GM19351 (cell line): ENCODE data around the gene IRAK1.

Experiments used
- ATAC-seq: cut with Tn5 transposase; IDR thresholded peaks from one replicate; pipeline ENCODE4 v1.9.1; 2021; ENCODE audit warnings: mild to moderate bottlenecking, moderate library complexity; ENCODE audit not compliant: unreplicated experiment

IRAK1 gene

DNA sequence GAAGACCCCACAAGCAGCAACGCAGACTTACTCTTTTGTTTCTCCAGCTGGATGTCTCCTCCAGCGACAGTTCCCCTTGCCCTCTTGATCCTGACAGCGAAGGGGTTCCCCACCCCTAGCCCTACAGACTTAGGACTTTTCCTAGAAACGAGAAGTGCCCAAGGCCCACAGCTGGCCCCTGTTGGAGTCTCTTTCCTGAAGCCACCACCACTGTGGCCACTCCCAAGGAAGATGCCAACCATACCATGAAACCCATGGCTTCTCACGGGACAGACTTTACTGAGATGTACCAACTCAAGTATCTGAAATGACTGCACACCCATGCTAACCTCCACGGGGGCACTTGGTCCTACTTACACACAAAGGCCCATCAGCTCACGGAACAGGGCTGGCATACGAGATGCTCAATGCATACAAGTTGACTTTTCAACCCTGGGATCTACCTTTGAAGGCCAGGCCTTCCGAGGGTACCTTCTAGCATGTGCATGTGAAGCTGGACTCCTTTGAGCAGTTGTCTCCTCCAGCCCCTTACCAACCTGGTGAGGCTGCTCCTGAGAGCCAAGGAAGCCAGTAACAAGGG is 924 bp upstream of the IRAK1 start:
- ATAC-seq = peak; percentile 5

GRCh38 chrX:154019061-154019621 is 561 bp downstream of the IRAK1 start:
- no peak for ATAC-seq

DNA sequence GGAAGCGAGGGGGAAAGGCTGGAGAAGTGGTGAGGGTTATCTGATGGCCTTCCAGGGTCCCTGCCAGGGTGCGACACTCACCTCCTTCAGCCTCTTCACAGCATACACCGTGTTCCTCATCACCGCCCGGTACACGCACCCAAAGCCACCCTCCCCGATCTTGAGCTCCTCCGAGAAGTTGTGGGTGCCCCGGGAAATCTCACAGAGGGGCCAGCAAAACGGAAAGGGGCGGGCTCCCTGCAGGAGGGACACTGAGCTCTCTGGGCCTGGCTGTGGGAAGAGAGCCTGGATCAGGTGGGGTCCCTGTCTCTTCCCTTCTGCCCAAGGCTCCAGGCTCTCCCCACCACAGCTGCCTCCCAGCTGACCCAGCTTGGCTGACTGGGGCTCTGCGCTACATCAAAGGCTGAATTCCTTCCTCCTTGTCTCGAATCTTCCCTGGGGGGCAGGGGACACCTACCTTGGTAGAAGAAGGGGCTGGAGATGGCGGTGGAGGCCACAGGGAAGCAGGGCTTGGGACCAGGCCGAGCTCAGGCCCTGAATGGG is 1.1 kb downstream of the IRAK1 start:
- no peak for ATAC-seq

DNA sequence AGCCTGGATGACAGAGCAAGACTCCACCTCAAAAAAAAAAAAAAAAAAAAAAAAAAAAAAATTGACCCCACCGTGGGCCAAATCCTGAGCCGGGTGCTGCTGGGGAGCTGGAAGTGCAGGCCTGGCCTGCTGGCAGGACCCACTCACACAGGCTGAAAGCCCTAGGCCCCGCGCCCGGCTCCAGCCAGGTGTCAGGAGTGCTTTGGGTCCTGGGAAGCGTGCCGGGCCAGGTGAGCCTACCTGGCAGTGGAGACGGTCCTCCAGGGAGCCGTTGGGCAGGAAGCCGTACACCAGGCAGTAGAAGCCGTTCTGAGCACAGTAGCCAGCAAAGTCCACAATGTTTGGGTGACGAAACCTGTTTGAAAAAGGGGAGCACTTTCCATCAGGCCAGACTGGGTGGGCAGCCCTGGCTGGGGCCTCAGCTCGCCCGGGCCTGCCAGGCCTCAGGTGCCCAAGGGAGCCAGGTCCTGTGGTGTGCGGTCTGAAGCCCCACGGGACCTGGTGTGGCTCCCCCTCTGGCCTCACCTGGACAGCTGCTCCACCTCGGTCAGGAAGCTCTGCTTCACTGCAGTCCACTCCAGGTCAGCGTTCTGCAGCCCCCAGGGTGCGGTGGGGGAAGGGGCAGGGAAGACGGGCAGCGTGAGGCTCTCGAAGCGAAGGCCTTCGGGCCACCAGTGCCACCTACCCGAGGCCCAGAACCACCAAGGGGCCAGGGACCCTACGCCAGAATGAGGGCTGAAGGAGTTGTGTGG is 1.8 kb downstream of the IRAK1 start:
- no peak for ATAC-seq

- ATAC-seq = no peak
Observed at GRCh38 chrX:154016366-154017076, 3.2 kb downstream of the IRAK1 start.

- ATAC-seq = no peak
Observed at GRCh38 chrX:154015581-154016264, 4.0 kb downstream of the IRAK1 start.

- no peak for ATAC-seq
Observed at GRCh38 chrX:154014429-154015380, 5.0 kb downstream of the IRAK1 start.

DNA sequence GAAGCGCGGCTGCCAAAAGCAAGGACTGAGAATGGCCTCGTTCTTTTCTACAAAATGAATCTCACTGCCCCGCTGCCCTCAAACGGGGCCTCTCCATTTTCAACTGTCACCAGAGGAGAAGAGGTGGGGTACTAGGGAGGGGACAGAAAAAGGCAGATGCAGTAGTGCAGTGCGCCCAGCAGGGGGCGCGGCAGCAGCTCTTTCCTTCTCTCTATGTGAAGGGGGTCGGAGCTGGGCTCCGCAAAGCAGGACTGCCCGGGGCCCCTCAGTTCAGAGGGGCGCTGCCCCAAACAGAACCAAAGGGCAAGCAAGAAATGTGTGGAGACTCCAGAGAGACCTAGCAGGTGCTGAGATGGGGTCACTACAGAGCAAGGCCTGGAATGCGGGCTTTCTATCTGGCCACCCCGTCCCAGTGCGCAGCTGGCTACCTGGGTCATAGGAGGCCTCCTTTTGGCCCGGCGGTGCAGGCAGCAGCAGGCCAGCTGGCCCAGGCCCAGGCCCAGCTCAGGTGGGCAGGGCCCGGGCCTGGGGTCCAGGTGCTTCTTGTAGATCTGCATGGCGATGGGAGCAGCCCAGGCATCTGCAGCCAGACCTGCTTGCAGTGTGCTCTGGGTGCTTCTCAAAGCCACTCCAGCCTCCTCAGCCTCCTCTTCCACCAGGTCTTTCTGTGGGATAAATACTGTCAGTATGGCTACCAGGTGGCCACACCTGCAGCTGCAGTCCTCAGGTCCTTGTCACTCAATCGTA is 5.9 kb downstream of the IRAK1 start:
- ATAC-seq = peak; percentile 67

DNA sequence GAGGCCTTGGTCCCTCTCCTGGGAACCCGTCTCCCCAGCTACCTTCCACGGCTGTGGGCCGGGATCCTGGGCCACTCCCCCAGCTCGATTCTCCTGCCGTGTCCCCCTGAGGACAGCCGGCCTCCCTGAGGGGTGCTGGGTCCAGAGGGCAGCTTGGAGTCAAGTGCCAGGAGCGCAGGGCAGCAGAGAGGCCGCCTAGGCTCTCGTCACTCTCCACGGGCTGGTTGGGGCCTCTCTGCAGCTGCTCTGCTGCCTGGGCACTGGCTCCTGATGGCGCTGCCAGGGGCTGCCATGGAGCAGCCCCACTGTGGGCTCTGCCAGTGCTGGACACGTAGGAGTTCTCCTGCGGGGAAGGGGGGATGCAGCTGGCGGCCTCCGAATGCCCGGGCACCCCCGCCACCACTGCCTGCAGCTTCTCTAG is 6.7 kb downstream of the IRAK1 start:
- no peak for ATAC-seq

GRCh38 chrX:154012336-154012991 is 7.2 kb downstream of the IRAK1 start:
- ATAC-seq = no peak

GRCh38 chrX:154011376-154012335 is 8.0 kb downstream of the IRAK1 start:
- ATAC-seq = no peak

DNA sequence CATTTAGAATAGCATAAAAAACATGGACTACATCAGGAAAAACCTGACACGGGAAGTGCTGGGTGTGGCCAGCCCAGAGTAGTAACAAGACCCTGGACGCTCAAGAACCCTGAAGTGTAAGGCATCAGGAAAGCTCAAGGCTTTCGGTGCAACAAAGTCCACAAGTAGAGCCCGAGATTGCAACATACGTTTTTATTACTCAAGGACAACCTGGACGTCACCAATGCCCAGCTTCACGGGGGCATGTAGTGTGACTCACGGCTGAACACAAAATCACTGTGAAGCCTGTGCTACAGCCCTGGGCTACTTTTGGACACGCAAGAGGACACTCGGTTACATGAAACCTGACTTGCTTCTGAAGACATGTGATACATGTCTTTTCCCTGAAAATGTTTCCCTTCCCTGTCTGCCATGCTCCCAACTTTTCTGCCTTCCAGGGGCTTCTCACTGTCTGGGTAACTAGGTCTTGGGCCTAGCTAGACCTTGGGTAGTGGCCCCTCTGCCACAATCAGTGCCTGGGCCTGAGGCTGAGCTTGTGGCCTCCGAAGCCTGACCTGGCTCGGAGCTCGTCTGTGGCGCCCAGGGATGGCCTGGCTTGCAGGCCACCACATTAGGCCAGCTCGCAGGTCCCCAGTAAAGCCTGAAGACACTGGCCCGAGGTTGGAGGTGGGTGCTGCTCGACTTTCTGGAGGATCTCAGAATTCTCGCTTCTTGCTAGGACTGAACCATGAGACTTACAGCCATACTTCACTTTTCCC is 9.2 kb downstream of the IRAK1 start:
- no peak for ATAC-seq

DNA sequence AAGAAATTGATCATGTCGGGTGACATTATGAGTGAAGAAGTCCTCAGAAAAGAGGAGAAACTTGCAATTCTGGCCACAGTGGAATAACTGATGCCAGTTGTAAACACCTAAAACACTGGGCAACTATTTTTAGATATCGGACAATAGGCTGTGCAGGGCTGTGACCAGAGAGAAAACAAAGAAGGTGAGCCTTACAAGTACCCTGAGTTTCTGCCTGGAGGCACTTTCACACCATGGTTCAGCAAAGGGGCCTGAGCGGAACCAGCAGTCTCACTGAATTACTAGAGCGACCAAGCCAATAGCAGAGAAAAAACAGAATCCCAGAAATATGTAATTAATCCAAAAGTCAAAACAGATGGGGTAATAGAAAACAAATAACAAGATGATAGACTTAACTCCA is 11.2 kb downstream of the IRAK1 start:
- ATAC-seq = no peak

DNA sequence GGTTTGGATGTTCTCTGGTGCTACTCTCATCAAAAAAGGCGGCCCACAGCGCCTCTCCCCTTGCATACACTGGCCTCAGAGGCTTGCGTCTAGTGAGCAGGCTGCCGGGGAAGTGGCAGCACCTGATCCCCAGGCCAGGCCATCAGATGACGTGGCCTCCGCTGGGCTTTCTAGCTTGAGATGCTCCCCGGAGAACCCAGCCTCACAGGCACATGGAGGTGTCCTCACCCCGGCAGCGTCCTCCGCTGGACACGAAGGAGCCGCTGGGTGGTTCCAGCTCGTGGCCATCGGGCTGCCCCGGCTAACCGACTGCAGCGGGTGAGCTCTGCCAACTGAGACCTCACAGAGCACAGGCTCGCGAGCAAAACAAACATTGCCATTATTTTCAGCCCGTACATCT is 12.8 kb downstream of the IRAK1 start:
- ATAC-seq = no peak

GRCh38 chrX:154004315-154004714 is 15.4 kb downstream of the IRAK1 start:
- ATAC-seq = no peak

- ATAC-seq = no peak
Observed at GRCh38 chrX:154002215-154002719, 17.4 kb downstream of the IRAK1 start.

- no peak for ATAC-seq
Observed at GRCh38 chrX:154000051-154000450, 19.7 kb downstream of the IRAK1 start.
